IMR-90 (cell line): ENCODE results near the gene UBL7. TPM values are rescaled to one million over a fixed set of nuclear protein-coding genes. Genes with fewer than 3 reads are reported as not detected.

Experiments
- ATAC-seq: fragments of 200-7000 bp; cut with Tn5 transposase; 2 replicates; pipeline ENCODE4 v1.9.1; 2020; ENCODE audit warnings: low read depth, mild to moderate bottlenecking, moderate library complexity
- BruUV-seq: library from RNA; stranded (reverse); fragments of 400-500 nt; replicated peaks from 2 replicates; lab custom pipeline; 2021; lab: Mats Ljungman, UMichigan
- CTCF ChIA-PET: fragments of 300-600 bp; formaldehyde crosslinking; extraction: SDS; loops from one replicate; lab custom pipeline; 2021; ENCODE audit warnings: antibody characterized with exemption; lab: Yijun Ruan, JAX
- POLR2A ChIA-PET: fragments of 300-600 bp; sonication (Branson Sonifier 250); formaldehyde crosslinking; loops from one replicate; lab custom pipeline; 2022; ENCODE audit warnings: antibody characterized with exemption; ENCODE audit not compliant: unreplicated experiment; lab: Charles Lee
- DNase-seq: peaks from one replicate; pipeline ENCODE4 v3.0.0; 2013
- H2AFZ ChIP-seq: replicated peaks from 2 replicates; pipeline ENCODE3; 2013; ENCODE audit warnings: low read length, mild to moderate bottlenecking; ENCODE audit not compliant: poor library complexity
- H2AK5ac ChIP-seq: 2 replicates; pipeline ENCODE4 v1.6.1; 2013; ENCODE audit warnings: low read depth, low read length, inconsistent platforms
- H2AK9ac ChIP-seq: replicated peaks from 2 replicates; pipeline ENCODE3; 2013; ENCODE audit warnings: mild to moderate bottlenecking, low read depth, low read length, moderate library complexity; ENCODE audit not compliant: poor library complexity
- H2BK120ac ChIP-seq: 2 replicates; pipeline ENCODE4 v1.6.1; 2013; ENCODE audit warnings: low read depth, low read length, inconsistent platforms
- H2BK15ac ChIP-seq: 3 replicates; pipeline ENCODE4 v1.6.1; 2013; ENCODE audit warnings: low read depth, low read length, inconsistent platforms
- H2BK20ac ChIP-seq: 2 replicates; pipeline ENCODE4 v1.6.1; 2013; ENCODE audit warnings: low read depth, mild to moderate bottlenecking, inconsistent platforms, low read length, moderate library complexity
- H2BK5ac ChIP-seq: 2 replicates; pipeline ENCODE4 v1.6.1; 2013; ENCODE audit warnings: mild to moderate bottlenecking, low read depth, low read length, inconsistent platforms; ENCODE audit not compliant: poor library complexity, severe bottlenecking
- H3K14ac ChIP-seq: replicated peaks from 2 replicates; pipeline ENCODE4 v1.6.1; 2013; ENCODE audit warnings: low read depth, low read length, inconsistent platforms
- H3K18ac ChIP-seq: 2 replicates; pipeline ENCODE4 v1.6.1; 2013; ENCODE audit warnings: low read depth, low read length, control low read depth
- H3K23ac ChIP-seq: 2 replicates; pipeline ENCODE4 v1.6.1; 2013; ENCODE audit warnings: low read depth, low read length, inconsistent platforms
- H3K27ac ChIP-seq: 2 replicates; pipeline ENCODE4 v1.5.1; 2013; ENCODE audit warnings: mild to moderate bottlenecking, control low read depth, low read length; ENCODE audit not compliant: insufficient read depth
- H3K27me3 ChIP-seq: 2 replicates; pipeline ENCODE4 v1.6.1; 2013; ENCODE audit warnings: low read length; ENCODE audit not compliant: control insufficient read depth, insufficient read depth
- H3K36me3 ChIP-seq: 2 replicates; pipeline ENCODE4 v1.6.1; 2013; ENCODE audit warnings: low read length, mixed read lengths; ENCODE audit not compliant: control insufficient read depth, insufficient read depth
- H3K4ac ChIP-seq: 2 replicates; pipeline ENCODE4 v1.6.1; 2013; ENCODE audit warnings: low read depth, low read length, inconsistent platforms
- H3K4me1 ChIP-seq: 2 replicates; pipeline ENCODE4 v1.6.1; 2013; ENCODE audit warnings: low read length, mixed read lengths; ENCODE audit not compliant: control insufficient read depth, insufficient read depth
- H3K4me2 ChIP-seq: 2 replicates; pipeline ENCODE4 v1.6.1; 2013; ENCODE audit warnings: low read depth, mild to moderate bottlenecking, control low read depth, low read length, moderate library complexity
- H3K4me3 ChIP-seq: 2 replicates; pipeline ENCODE4 v1.5.1; 2013; ENCODE audit warnings: low read depth, mild to moderate bottlenecking, control low read depth, low read length, moderate library complexity; ENCODE audit not compliant: insufficient read depth
- H3K56ac ChIP-seq: 2 replicates; pipeline ENCODE4 v1.6.1; 2013; ENCODE audit warnings: low read length, inconsistent platforms; ENCODE audit not compliant: insufficient read depth; ENCODE audit errors: extremely low read depth
- H3K79me1 ChIP-seq, 2 experiments: 2 replicates each; pipeline ENCODE4 v1.6.1; 2013; ENCODE audit warnings: low read length in 2 of 2, inconsistent platforms in 1 of 2, low read depth in 1 of 2
- H3K9ac ChIP-seq: 2 replicates; pipeline ENCODE4 v1.6.1; 2013; ENCODE audit warnings: low read depth, low read length, control low read depth
- H3K9me1 ChIP-seq: 2 replicates; pipeline ENCODE4 v1.6.1; 2013; ENCODE audit warnings: low read length, inconsistent platforms; ENCODE audit not compliant: insufficient read depth
- H3K9me3 ChIP-seq: 2 replicates; pipeline ENCODE4 v1.6.1; 2013; ENCODE audit warnings: low read length; ENCODE audit not compliant: control insufficient read depth, insufficient read depth
- H4K20me1 ChIP-seq: 2 replicates; pipeline ENCODE4 v1.6.1; 2013; ENCODE audit warnings: low read length, inconsistent platforms; ENCODE audit not compliant: insufficient read depth
- H4K5ac ChIP-seq: 2 replicates; pipeline ENCODE4 v1.6.1; 2013; ENCODE audit warnings: mild to moderate bottlenecking, low read depth, low read length, control low read depth
- H4K8ac ChIP-seq, 2 experiments: 2 replicates each; pipeline ENCODE4 v1.6.1; 2013; ENCODE audit warnings: low read depth in 2 of 2, low read length in 2 of 2, control low read depth in 1 of 2, inconsistent platforms in 1 of 2
- H4K91ac ChIP-seq: 2 replicates; pipeline ENCODE4 v1.6.1; 2013; ENCODE audit warnings: low read depth, low read length, inconsistent platforms; ENCODE audit not compliant: insufficient read depth
- BHLHE40 ChIP-seq: fragments of 150-350 bp; IDR thresholded peaks from 2 replicates; pipeline ENCODE4 v1.6.1; 2016; ENCODE audit warnings: mild to moderate bottlenecking, low read depth, low read length
- CEBPB ChIP-seq: IDR thresholded peaks from 2 replicates; pipeline ENCODE4 v1.6.1; 2012; ENCODE audit warnings: low read depth, low read length, improper control_type of control experiment
- CHD1 ChIP-seq: IDR thresholded peaks from 2 replicates; pipeline ENCODE4 v1.6.1; 2012; ENCODE audit warnings: low read depth, low read length, improper control_type of control experiment
- CTCF ChIP-seq: conservative IDR thresholded peaks from 2 replicates; pipeline ENCODE4 v1.5.1; 2012; ENCODE audit warnings: mild to moderate bottlenecking, low read depth, low read length, improper control_type of control experiment
- ELK1 ChIP-seq: fragments of 150-350 bp; IDR thresholded peaks from 2 replicates; pipeline ENCODE4 v1.6.1; 2016; ENCODE audit warnings: low read depth, mild to moderate bottlenecking, low read length, moderate library complexity, borderline replicate concordance
- FOS ChIP-seq: fragments of 150-350 bp; IDR thresholded peaks from 2 replicates; pipeline ENCODE4 v1.6.1; 2016; ENCODE audit warnings: low read depth, low read length
- MAFK ChIP-seq: IDR thresholded peaks from 2 replicates; pipeline ENCODE4 v1.6.1; 2012; ENCODE audit warnings: low read depth, low read length, improper control_type of control experiment
- MAZ ChIP-seq: IDR thresholded peaks from 2 replicates; pipeline ENCODE4 v1.6.1; 2012; ENCODE audit warnings: low read depth, mild to moderate bottlenecking, low read length, improper control_type of control experiment, moderate library complexity, borderline replicate concordance
- MXI1 ChIP-seq: IDR thresholded peaks from 2 replicates; pipeline ENCODE4 v1.6.1; 2012; ENCODE audit warnings: low read depth, mild to moderate bottlenecking, low read length, moderate library complexity, borderline replicate concordance
- NFE2L2 ChIP-seq: fragments of 150-350 bp; IDR thresholded peaks from 2 replicates; pipeline ENCODE4 v1.6.1; 2016; ENCODE audit warnings: low read depth, mild to moderate bottlenecking, low read length
- POLR2A ChIP-seq: IDR thresholded peaks from 2 replicates; pipeline ENCODE4 v1.6.1; 2012; ENCODE audit warnings: mild to moderate bottlenecking, low read depth, low read length
- RAD21 ChIP-seq: IDR thresholded peaks from 2 replicates; pipeline ENCODE4 v1.6.1; 2012; ENCODE audit warnings: low read length, improper control_type of control experiment
- RCOR1 ChIP-seq: IDR thresholded peaks from 2 replicates; pipeline ENCODE4 v1.6.1; 2012; ENCODE audit warnings: mild to moderate bottlenecking, low read length, improper control_type of control experiment; ENCODE audit not compliant: insufficient replicate concordance
- RFX5 ChIP-seq: IDR thresholded peaks from 2 replicates; pipeline ENCODE4 v1.8.0; 2012; ENCODE audit warnings: low read depth, mild to moderate bottlenecking, low read length, moderate library complexity
- SMC3 ChIP-seq: fragments of 150-350 bp; IDR thresholded peaks from 2 replicates; pipeline ENCODE4 v1.6.1; 2016; ENCODE audit warnings: low read depth, mild to moderate bottlenecking, antibody characterized with exemption, low read length, moderate library complexity
- WGBS, 2 experiments: methylation state at CpG; one replicate each; pipeline versions ENCODE4 v1.1.5 to v1.1.7; 2013; ENCODE audit warnings: missing lambda C conversion rate in 2 of 2; ENCODE audit not compliant: insufficient read length in 1 of 2; ENCODE audit errors: extremely low coverage in 2 of 2; 5-methylcytosine and 5-hydroxymethylcytosine counted together
- dilution Hi-C: fragments of 300-500 bp; cut with HindIII; formaldehyde crosslinking; loops from one replicate; pipeline ENCODE4 v1.14.3; 2018; ENCODE audit warnings: low sequenced_read_pairs; ENCODE audit not compliant: unreplicated experiment
- in situ Hi-C: fragments of 300-500 bp; cut with MboI; formaldehyde crosslinking; loops from 3 replicates; pipeline ENCODE4 v1.14.3; 2019; ENCODE audit warnings: low sequenced_read_pairs, inconsistent platforms, mixed read lengths
- intact Hi-C: fragments of 100-400 bp; cut with micrococcal nuclease; formaldehyde crosslinking; loops from 2 replicates; pipeline ENCODE4 v1.10.0; 2022
- polyA plus RNA-seq, 3 experiments: library from polyadenylated mRNA; depleted of rRNA; stranded (reverse); fragments of >200 nt; gene quantifications; 2 replicates each; pipeline ENCODE4 v1.2.3, GENCODE V29; 2012; ENCODE audit warnings: low replicate concordance in 1 of 3
- total RNA-seq: library from RNA; depleted of rRNA; stranded (reverse); fragments of >200 nt; gene quantifications from 2 replicates; pipeline ENCODE4 v1.2.3, GENCODE V29; 2012
- TF ChIP-seq, protein P1 (sequence below): fragments of 150-350 bp; IDR thresholded peaks from 2 replicates; pipeline ENCODE4 v1.6.1; 2017; ENCODE audit warnings: mild to moderate bottlenecking, antibody characterized with exemption, low read length, low read depth

The UBL7 gene
- total and polyA plus RNA-seq, 2 of the 4 experiments (the other 2 are of a cell fraction) = 68.1 to 78.4 TPM

GRCh38 chr15:74464216-74464615, 3.3 kb upstream of the UBL7 start:
- H4K8ac ChIP-seq = no peak overlapping the region
- H2BK120ac ChIP-seq = no peak overlapping the region
- no peak overlapping the region for H3K4ac ChIP-seq
- ChIA-PET CTCF (no interaction called here), POLR2A (no interaction called here)
- no peak overlapping the region for H2BK15ac ChIP-seq
- no peak overlapping the region for H2BK20ac ChIP-seq
- H3K27ac ChIP-seq = no peak overlapping the region
- no peaks in the 10 kb centered on the region; the same call in 1 of the 2 replicates for H3K36me3 ChIP-seq
- no peak overlapping the region for H2AK5ac ChIP-seq
- no peak overlapping the region for H3K56ac ChIP-seq
- 100% methylated on average over 1 of the region's 2 CpGs; no CpG with 5 or more reads in 1 of the 2 experiments for WGBS, 2 experiments
- no peak overlapping the region for H3K9ac ChIP-seq
- no TSS peak for BruUV-seq
- no peaks in the 10 kb centered on the region for H3K9me1 ChIP-seq
- no peaks in the 10 kb centered on the region for H3K27me3 ChIP-seq
- H3K4me1 ChIP-seq = peaks cover 4% of the 10 kb centered on the region; the same call in 1 of the 2 replicates
- H3K79me1 ChIP-seq = peaks cover 9 to 38% of the 10 kb centered on the region in 2 experiments
- H3K4me2 ChIP-seq = no peak overlapping the region
- no peak overlapping the region for H4K5ac ChIP-seq
- intact Hi-C loops = no loop called here
- ATAC-seq = no peak
- dilution Hi-C loops = no loop called here
- H4K20me1 ChIP-seq = no peaks in the 10 kb centered on the region
- no peak overlapping the region for H2AFZ ChIP-seq
- H3K18ac ChIP-seq = no peak overlapping the region
- no peak overlapping the region for H2BK5ac ChIP-seq
- H3K23ac ChIP-seq = no peak overlapping the region
- no peak overlapping the region for H4K91ac ChIP-seq
- H3K14ac ChIP-seq = no peak overlapping the region
- no peak overlapping the region for H2AK9ac ChIP-seq
- in situ Hi-C loops = no loop called here
- TF ChIP-seq MAZ = no peak
- no peak for TF ChIP-seq RCOR1
- no peak for TF ChIP-seq SMC3
- TF ChIP-seq FOS = no peak
- no peak for TF ChIP-seq MAFK
- no peak for TF ChIP-seq POLR2A
- TF ChIP-seq CHD1 = no peak
- TF ChIP-seq, protein P1, sequence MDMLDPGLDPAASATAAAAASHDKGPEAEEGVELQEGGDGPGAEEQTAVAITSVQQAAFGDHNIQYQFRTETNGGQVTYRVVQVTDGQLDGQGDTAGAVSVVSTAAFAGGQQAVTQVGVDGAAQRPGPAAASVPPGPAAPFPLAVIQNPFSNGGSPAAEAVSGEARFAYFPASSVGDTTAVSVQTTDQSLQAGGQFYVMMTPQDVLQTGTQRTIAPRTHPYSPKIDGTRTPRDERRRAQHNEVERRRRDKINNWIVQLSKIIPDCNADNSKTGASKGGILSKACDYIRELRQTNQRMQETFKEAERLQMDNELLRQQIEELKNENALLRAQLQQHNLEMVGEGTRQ = no peak
- TF ChIP-seq NFE2L2 = no peak
- TF ChIP-seq ELK1 = no peak
- TF ChIP-seq CTCF = no peak
- TF ChIP-seq RAD21 = no peak
- TF ChIP-seq BHLHE40 = no peak
- TF ChIP-seq MXI1 = no peak
- no peak for TF ChIP-seq RFX5
- no peak for TF ChIP-seq CEBPB
- no peak for DNase-seq
- no peaks in the 10 kb centered on the region for H3K9me3 ChIP-seq
- H3K4me3 ChIP-seq = no peak overlapping the region
